Measurements from ENCODE around the gene ARAP2. TPM values are rescaled to one million over a fixed set of nuclear protein-coding genes. Genes with fewer than 3 reads are reported as not detected.

The ARAP2 gene
- total RNA-seq, 1 experiment from 2014 or later: 5.5 TPM

DNA sequence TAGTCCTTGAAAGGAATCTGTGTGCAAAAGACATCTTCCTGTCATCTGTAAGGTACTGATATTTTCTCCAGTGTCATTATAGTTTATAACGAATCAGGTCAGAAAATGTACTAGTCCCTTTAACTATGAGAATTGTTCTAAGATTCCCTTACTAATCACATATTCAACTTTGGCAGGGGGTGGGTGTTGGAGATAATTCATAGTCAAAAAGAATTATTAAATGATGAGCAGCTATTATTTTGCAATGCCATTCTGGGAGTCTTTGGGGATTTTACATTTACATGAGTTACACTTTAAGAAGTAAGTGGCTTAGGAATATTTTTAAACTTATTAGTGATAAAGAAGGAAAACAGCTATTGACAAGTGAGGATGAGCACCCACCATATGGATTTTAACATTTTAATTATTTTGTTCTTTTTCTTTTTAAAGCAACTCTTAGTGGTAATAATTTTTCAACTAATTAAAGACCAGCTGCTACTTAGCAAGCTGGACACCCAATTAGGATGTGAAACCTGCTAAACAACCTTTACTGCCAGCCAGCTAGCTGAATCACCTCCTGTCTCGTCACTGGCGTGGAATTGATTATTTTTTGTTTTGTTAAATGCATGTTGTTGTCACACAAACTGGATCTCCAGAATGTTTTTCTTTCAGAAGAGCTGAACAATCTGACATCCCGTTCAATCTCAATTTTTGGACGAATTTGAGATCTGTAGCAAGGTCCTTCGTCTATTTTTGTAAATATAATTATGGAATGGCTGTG is 219.2 kb downstream of the ARAP2 start:
- no peaks in the 10 kb centered on the region for H3K27me3 ChIP-seq (ENCODE audit: control insufficient read depth, insufficient read depth, low read length)
- H3K27ac ChIP-seq (ENCODE audit: low read length): no peak overlapping the region
- H3K4me3 ChIP-seq (ENCODE audit: low read depth in 2 of 2, low read length in 2 of 2): no peak overlapping the region
- ChIA-PET CTCF (no interaction called here), POLR2A (no interaction called here)
- no TSS peak for BruUV-seq (replicated peaks)
- intact Hi-C loops (cut with micrococcal nuclease; ENCODE audit: unreplicated experiment) (no loop called here), in situ Hi-C loops (cut with HindIII; ENCODE audit: low pct_unique_long_range_greater_than_20kb, low sequenced_read_pairs) (no loop called here)
- H3K9me3 ChIP-seq (ENCODE audit: control insufficient read depth, insufficient read depth, low read depth, low read length): no peaks in the 10 kb centered on the region
- H3K4me1 ChIP-seq (ENCODE audit: control insufficient read depth, insufficient read depth, low read length): no peaks in the 10 kb centered on the region
- TF ChIP-seq TCF7L2 (IDR thresholded peaks at IDR 0.05; ENCODE audit: low read depth, low read length) (no peak), SIN3A (IDR thresholded peaks at IDR 0.05; ENCODE audit: borderline replicate concordance, insufficient read depth, low read depth, low read length) (no peak), POLR2AphosphoS5 (IDR thresholded peaks at IDR 0.05; ENCODE audit: low read depth, low read length) (no peak)
- TF ChIP-seq, protein P1, sequence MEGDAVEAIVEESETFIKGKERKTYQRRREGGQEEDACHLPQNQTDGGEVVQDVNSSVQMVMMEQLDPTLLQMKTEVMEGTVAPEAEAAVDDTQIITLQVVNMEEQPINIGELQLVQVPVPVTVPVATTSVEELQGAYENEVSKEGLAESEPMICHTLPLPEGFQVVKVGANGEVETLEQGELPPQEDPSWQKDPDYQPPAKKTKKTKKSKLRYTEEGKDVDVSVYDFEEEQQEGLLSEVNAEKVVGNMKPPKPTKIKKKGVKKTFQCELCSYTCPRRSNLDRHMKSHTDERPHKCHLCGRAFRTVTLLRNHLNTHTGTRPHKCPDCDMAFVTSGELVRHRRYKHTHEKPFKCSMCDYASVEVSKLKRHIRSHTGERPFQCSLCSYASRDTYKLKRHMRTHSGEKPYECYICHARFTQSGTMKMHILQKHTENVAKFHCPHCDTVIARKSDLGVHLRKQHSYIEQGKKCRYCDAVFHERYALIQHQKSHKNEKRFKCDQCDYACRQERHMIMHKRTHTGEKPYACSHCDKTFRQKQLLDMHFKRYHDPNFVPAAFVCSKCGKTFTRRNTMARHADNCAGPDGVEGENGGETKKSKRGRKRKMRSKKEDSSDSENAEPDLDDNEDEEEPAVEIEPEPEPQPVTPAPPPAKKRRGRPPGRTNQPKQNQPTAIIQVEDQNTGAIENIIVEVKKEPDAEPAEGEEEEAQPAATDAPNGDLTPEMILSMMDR (IDR thresholded peaks at IDR 0.05): no peak
- TF ChIP-seq, protein P2, sequence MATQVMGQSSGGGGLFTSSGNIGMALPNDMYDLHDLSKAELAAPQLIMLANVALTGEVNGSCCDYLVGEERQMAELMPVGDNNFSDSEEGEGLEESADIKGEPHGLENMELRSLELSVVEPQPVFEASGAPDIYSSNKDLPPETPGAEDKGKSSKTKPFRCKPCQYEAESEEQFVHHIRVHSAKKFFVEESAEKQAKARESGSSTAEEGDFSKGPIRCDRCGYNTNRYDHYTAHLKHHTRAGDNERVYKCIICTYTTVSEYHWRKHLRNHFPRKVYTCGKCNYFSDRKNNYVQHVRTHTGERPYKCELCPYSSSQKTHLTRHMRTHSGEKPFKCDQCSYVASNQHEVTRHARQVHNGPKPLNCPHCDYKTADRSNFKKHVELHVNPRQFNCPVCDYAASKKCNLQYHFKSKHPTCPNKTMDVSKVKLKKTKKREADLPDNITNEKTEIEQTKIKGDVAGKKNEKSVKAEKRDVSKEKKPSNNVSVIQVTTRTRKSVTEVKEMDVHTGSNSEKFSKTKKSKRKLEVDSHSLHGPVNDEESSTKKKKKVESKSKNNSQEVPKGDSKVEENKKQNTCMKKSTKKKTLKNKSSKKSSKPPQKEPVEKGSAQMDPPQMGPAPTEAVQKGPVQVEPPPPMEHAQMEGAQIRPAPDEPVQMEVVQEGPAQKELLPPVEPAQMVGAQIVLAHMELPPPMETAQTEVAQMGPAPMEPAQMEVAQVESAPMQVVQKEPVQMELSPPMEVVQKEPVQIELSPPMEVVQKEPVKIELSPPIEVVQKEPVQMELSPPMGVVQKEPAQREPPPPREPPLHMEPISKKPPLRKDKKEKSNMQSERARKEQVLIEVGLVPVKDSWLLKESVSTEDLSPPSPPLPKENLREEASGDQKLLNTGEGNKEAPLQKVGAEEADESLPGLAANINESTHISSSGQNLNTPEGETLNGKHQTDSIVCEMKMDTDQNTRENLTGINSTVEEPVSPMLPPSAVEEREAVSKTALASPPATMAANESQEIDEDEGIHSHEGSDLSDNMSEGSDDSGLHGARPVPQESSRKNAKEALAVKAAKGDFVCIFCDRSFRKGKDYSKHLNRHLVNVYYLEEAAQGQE (IDR thresholded peaks at IDR 0.05; ENCODE audit: insufficient read depth in 1 of 2, low read depth in 2 of 2, low read length in 1 of 2): no peak
- no peaks in the 10 kb centered on the region; the same call in 1 of the 2 replicates for H3K36me3 ChIP-seq (ENCODE audit: control insufficient read depth, insufficient read depth, low read length)
- no peak for ATAC-seq
- DNase-seq (ENCODE audit: low read depth, low spot score): no peak

DNA sequence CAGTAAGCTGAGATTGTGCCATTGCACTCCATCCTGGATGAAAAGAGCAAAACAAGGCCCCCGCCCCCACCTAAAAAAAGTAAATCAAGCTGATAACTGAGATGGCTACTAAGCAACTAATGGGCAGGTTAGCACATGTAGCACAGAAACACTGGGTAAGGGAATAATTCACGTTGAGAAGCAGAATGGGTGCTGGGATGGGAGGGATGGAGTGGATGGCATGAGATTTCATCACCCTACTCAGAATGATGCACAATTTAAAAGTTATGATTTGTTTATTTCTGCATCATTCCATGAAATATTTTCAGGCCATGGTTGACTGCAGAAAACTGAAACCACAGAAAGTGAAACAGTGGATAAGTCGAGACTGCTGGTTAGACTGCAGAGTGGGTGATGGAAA is 224.0 kb downstream of the ARAP2 start:
- no TSS peak for BruUV-seq (replicated peaks)
- no peak for DNase-seq (ENCODE audit: low read depth, low spot score)
- in situ Hi-C loops (cut with HindIII; ENCODE audit: low pct_unique_long_range_greater_than_20kb, low sequenced_read_pairs): no loop called here
- no peaks in the 10 kb centered on the region; the same call in 1 of the 2 replicates for H3K36me3 ChIP-seq (ENCODE audit: control insufficient read depth, insufficient read depth, low read length)
- H3K27ac ChIP-seq (ENCODE audit: low read length): no peak overlapping the region
- no peak overlapping the region for H3K4me3 ChIP-seq (ENCODE audit: low read depth in 2 of 2, low read length in 2 of 2)
- no peak for ATAC-seq
- POLR2A ChIA-PET: no interaction called here
- H3K27me3 ChIP-seq (ENCODE audit: control insufficient read depth, insufficient read depth, low read length): no peaks in the 10 kb centered on the region
- H3K4me1 ChIP-seq (ENCODE audit: control insufficient read depth, insufficient read depth, low read length): no peaks in the 10 kb centered on the region
- intact Hi-C loops (cut with micrococcal nuclease; ENCODE audit: unreplicated experiment): no loop called here
- no peaks in the 10 kb centered on the region for H3K9me3 ChIP-seq (ENCODE audit: control insufficient read depth, insufficient read depth, low read depth, low read length)
- CTCF ChIA-PET: no interaction called here
- TF ChIP-seq, protein P1 (IDR thresholded peaks at IDR 0.05): no peak
- TF ChIP-seq POLR2AphosphoS5 (IDR thresholded peaks at IDR 0.05; ENCODE audit: low read depth, low read length) (no peak), TCF7L2 (IDR thresholded peaks at IDR 0.05; ENCODE audit: low read depth, low read length) (no peak), SIN3A (IDR thresholded peaks at IDR 0.05; ENCODE audit: borderline replicate concordance, insufficient read depth, low read depth, low read length) (no peak)
- TF ChIP-seq, protein P2 (IDR thresholded peaks at IDR 0.05; ENCODE audit: insufficient read depth in 1 of 2, low read depth in 2 of 2, low read length in 1 of 2): no peak

Measured in Panc1 (cell line).